ENCODE measurements around the gene KRT15. TPM values are rescaled to one million over a fixed set of nuclear protein-coding genes. Genes with fewer than 3 reads are reported as not detected.

The KRT15 gene
- total RNA-seq, 1 donor from 2014 or later: 633 TPM

GRCh38 chr17:41480136-41480535 lies 38.6 kb downstream of the KRT15 start:
- no peak for DNase-seq

- DNase-seq: no peak
These were observed 40.5 kb downstream of the KRT15 start for GRCh38 chr17:41478237-41478636.

- no peak for DNase-seq
These were observed 41.5 kb downstream of the KRT15 start for GRCh38 chr17:41476866-41477815.

GRCh38 chr17:41475421-41475820 lies 43.3 kb downstream of the KRT15 start:
- no peak for DNase-seq

GRCh38 chr17:41474863-41475262 lies 43.8 kb downstream of the KRT15 start:
- no peak for DNase-seq

- no peak for DNase-seq
These were observed 50.3 kb downstream of the KRT15 start for GRCh38 chr17:41468346-41468745.

- DNase-seq: no peak
These were observed 51.1 kb downstream of the KRT15 start for GRCh38 chr17:41467561-41467960.

- no peak for DNase-seq
These were observed 51.7 kb downstream of the KRT15 start, which contains the start of gene KRT32 for GRCh38 chr17:41466988-41467387. KRT32 (minus strand) TSS chr17:41467386; CDS start chr17:41467325, 61 bp downstream.

- DNase-seq: peak; percentile 69
These were observed 54.0 kb downstream of the KRT15 start for GRCh38 chr17:41464682-41465081.

- no peak for DNase-seq
These were observed 54.5 kb downstream of the KRT15 start for GRCh38 chr17:41464173-41464572.

GRCh38 chr17:41463746-41464145 lies 54.9 kb downstream of the KRT15 start:
- no peak for DNase-seq

Small RNA genes within 50 kb of the gene (small RNA-seq; reads per million reads assigned to genes)
- gene RNU2-32P (ENCODE audit: low replicate concordance): 0.26 reads per million, percentile 44 among the genes with 10 or more reads in this experiment

Other genes with a start within 250 kb of the KRT15 start
- gene KRTAP9-7, start 243.2 kb downstream of the KRT15 start, total RNA-seq: not detected
- gene KRTAP29-1, start 216.0 kb downstream of the KRT15 start, total RNA-seq: not detected
- not detected for gene KRTAP16-1, start 209.6 kb downstream of the KRT15 start, total RNA-seq
- gene KRTAP17-1, start 203.2 kb downstream of the KRT15 start, total RNA-seq: 1.0 TPM
- gene KRT33A, start 168.1 kb downstream of the KRT15 start, total RNA-seq: not detected
- 0.21 TPM for gene KRT33B, start 149.1 kb downstream of the KRT15 start, total RNA-seq
- 0.51 TPM for gene KRT34, start 136.6 kb downstream of the KRT15 start, total RNA-seq
- 6.1 TPM for gene KRT31, start 121.3 kb downstream of the KRT15 start, total RNA-seq
- gene KRT37, start 94.3 kb downstream of the KRT15 start, total RNA-seq: not detected
- not detected for gene KRT38, start 77.9 kb downstream of the KRT15 start, total RNA-seq
- gene KRT32, start 51.5 kb downstream of the KRT15 start, total RNA-seq: not detected
- gene KRT35, start 37.7 kb downstream of the KRT15 start, total RNA-seq: not detected
- not detected for gene KRT36, start 29.0 kb downstream of the KRT15 start, total RNA-seq
- gene KRT13, start 13.3 kb downstream of the KRT15 start, total RNA-seq: 1,847 TPM
- gene KRT19, start 9.4 kb upstream of the KRT15 start, total RNA-seq: 248 TPM
- not detected for gene KRT9, start 53.2 kb upstream of the KRT15 start, total RNA-seq
- gene KRT14, start 68.0 kb upstream of the KRT15 start, total RNA-seq: 738 TPM
- 52.3 TPM for gene KRT16, start 93.9 kb upstream of the KRT15 start, total RNA-seq
- 253 TPM for gene KRT17, start 105.7 kb upstream of the KRT15 start, total RNA-seq
- gene EIF1, start 170.0 kb upstream of the KRT15 start, total RNA-seq: 261 TPM
- gene GAST, start 193.4 kb upstream of the KRT15 start, total RNA-seq: not detected
- gene HAP1, start 215.8 kb upstream of the KRT15 start, total RNA-seq: 0.41 TPM